Measurements from ENCODE around the gene PNMA8C. TPM values are rescaled to one million over a fixed set of nuclear protein-coding genes. Genes with fewer than 3 reads are reported as not detected.

PNMA8C gene
- total RNA-seq, 1 donor from 2014 or later: 0.98 TPM

DNA sequence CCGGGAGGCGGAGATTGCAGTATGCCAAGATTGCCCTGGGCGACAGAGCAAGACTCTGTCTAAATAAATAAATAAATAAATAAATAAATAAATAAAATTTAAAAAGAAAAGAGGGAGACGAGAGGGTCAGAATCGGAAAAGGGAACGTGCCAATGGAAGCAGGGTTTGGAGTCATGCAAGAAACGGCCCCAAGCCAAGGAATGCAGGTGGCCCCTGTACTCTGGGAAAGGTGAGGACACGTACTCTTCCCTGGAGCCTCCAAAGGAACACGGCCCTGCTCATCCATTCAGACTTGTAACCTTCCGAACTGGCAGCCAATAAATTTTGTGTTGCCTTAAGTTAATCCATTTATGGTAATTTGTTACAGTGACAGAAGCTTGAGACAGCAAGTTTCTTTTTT lies 19.9 kb upstream of the PNMA8C start:
- no peaks in the 10 kb centered on the region for H3K27me3 Mint-ChIP-seq (ENCODE audit: low read depth, unreplicated experiment)
- Histone ChIP-seq H2AFZ (ENCODE audit: low read depth, low read length) (no peak overlapping the region), H3K4me2 (ENCODE audit: low read length) (no peak overlapping the region), H3K9ac (ENCODE audit: low read length) (no peak overlapping the region), H3K27me3 (ENCODE audit: insufficient read depth, low read length) (peaks cover 9% of the 10 kb centered on the region), H4K20me1 (ENCODE audit: insufficient read depth, low read length) (no peaks in the 10 kb centered on the region), H3K4me3 (ENCODE audit: insufficient read depth, low read depth, low read length) (no peak overlapping the region), H3K27ac (ENCODE audit: low read depth, low read length) (no peak overlapping the region), H3K79me2 (ENCODE audit: insufficient read depth, low read length) (no peaks in the 10 kb centered on the region), H3K9me3 (ENCODE audit: insufficient read depth, low read depth, low read length) (no peaks in the 10 kb centered on the region), H3K4me1 (ENCODE audit: insufficient read depth, low read length) (no peaks in the 10 kb centered on the region), H3K36me3 (ENCODE audit: insufficient read depth, low read length) (no peaks in the 10 kb centered on the region)
- peaks cover 8% of the 10 kb centered on the region for H3K9me3 Mint-ChIP-seq (ENCODE audit: unreplicated experiment)
- TF ChIP-seq CTCF (IDR thresholded peaks at IDR 0.05; ENCODE audit: insufficient read depth, low read depth, low read length) (no peak), EZH2 (IDR thresholded peaks at IDR 0.05; ENCODE audit: insufficient read depth, low read length) (no peak)
- no peaks in the 10 kb centered on the region for H3K36me3 Mint-ChIP-seq (ENCODE audit: low read depth, unreplicated experiment)
- FAIRE-seq (no peak), DNase-seq (ENCODE audit: low read depth) (no peak)
- no peak overlapping the region for H3K4me3 Mint-ChIP-seq (ENCODE audit: unreplicated experiment)
- no peak overlapping the region for H3K27ac Mint-ChIP-seq (ENCODE audit: unreplicated experiment)
- H3K4me1 Mint-ChIP-seq (ENCODE audit: low read depth, unreplicated experiment): peaks cover 3% of the 10 kb centered on the region

DNA sequence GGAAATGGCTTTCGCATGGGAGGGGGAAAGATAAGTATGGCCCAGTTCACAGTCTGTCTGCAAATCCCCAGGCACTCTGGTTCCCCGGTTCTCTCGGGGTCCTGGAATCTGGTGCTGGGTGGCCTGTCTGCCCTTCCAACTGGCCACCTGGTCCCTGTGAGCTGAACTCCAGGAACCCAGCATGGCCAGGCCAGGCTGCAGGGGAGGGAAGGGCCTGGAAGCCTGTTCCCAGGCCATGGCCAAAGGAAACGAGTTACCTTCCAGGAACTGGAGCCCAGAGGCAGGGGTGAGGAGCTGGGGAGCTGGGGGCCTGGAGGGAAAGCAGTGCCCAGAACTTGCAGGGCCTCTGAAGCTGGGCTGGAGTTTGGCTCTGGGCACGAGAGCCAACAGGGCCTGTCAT lies 19.1 kb upstream of the PNMA8C start:
- peaks cover 2% of the 10 kb centered on the region for H3K4me1 ChIP-seq (ENCODE audit: insufficient read depth, low read length)
- H3K4me1 Mint-ChIP-seq (ENCODE audit: low read depth, unreplicated experiment): peaks cover 8% of the 10 kb centered on the region
- no peaks in the 10 kb centered on the region for H3K36me3 ChIP-seq (ENCODE audit: insufficient read depth, low read length)
- no peak for TF ChIP-seq EZH2 (IDR thresholded peaks at IDR 0.05; ENCODE audit: insufficient read depth, low read length)
- H3K9ac ChIP-seq (ENCODE audit: low read length): no peak overlapping the region
- H3K9me3 Mint-ChIP-seq (ENCODE audit: unreplicated experiment): peaks cover 11% of the 10 kb centered on the region
- H3K4me3 Mint-ChIP-seq (ENCODE audit: unreplicated experiment): no peak overlapping the region
- no peaks in the 10 kb centered on the region for H3K79me2 ChIP-seq (ENCODE audit: insufficient read depth, low read length)
- no peaks in the 10 kb centered on the region for H3K36me3 Mint-ChIP-seq (ENCODE audit: low read depth, unreplicated experiment)
- peaks cover 9% of the 10 kb centered on the region for H3K27me3 ChIP-seq (ENCODE audit: insufficient read depth, low read length)
- H3K4me3 ChIP-seq (ENCODE audit: insufficient read depth, low read depth, low read length): no peak overlapping the region
- no peak overlapping the region for H2AFZ ChIP-seq (ENCODE audit: low read depth, low read length)
- FAIRE-seq (no peak), DNase-seq (ENCODE audit: low read depth) (no peak)
- no peaks in the 10 kb centered on the region for H4K20me1 ChIP-seq (ENCODE audit: insufficient read depth, low read length)
- no peak overlapping the region for H3K4me2 ChIP-seq (ENCODE audit: low read length)
- no peaks in the 10 kb centered on the region for H3K9me3 ChIP-seq (ENCODE audit: insufficient read depth, low read depth, low read length)
- no peaks in the 10 kb centered on the region for H3K27me3 Mint-ChIP-seq (ENCODE audit: low read depth, unreplicated experiment)
- H3K27ac Mint-ChIP-seq (ENCODE audit: unreplicated experiment): peak overlapping the region; percentile 83
- H3K27ac ChIP-seq (ENCODE audit: low read depth, low read length): no peak overlapping the region

- Mint-ChIP-seq H3K9me3 (ENCODE audit: unreplicated experiment) (peaks cover 11% of the 10 kb centered on the region), H3K4me3 (ENCODE audit: unreplicated experiment) (no peak overlapping the region), H3K36me3 (ENCODE audit: low read depth, unreplicated experiment) (no peaks in the 10 kb centered on the region), H3K27ac (ENCODE audit: unreplicated experiment) (peak overlapping the region; percentile 83), H3K4me1 (ENCODE audit: low read depth, unreplicated experiment) (peaks cover 8% of the 10 kb centered on the region), H3K27me3 (ENCODE audit: low read depth, unreplicated experiment) (no peaks in the 10 kb centered on the region)
- no peaks in the 10 kb centered on the region for H4K20me1 ChIP-seq (ENCODE audit: insufficient read depth, low read length)
- H3K4me3 ChIP-seq (ENCODE audit: insufficient read depth, low read depth, low read length): no peak overlapping the region
- H3K9ac ChIP-seq (ENCODE audit: low read length): no peak overlapping the region
- no peaks in the 10 kb centered on the region for H3K36me3 ChIP-seq (ENCODE audit: insufficient read depth, low read length)
- no peaks in the 10 kb centered on the region for H3K9me3 ChIP-seq (ENCODE audit: insufficient read depth, low read depth, low read length)
- DNase-seq (ENCODE audit: low read depth) (no peak), FAIRE-seq (no peak)
- H3K27me3 ChIP-seq (ENCODE audit: insufficient read depth, low read length): peaks cover 7% of the 10 kb centered on the region
- TF ChIP-seq CTCF (IDR thresholded peaks at IDR 0.05; ENCODE audit: insufficient read depth, low read depth, low read length): no peak
- no peak for TF ChIP-seq EZH2 (IDR thresholded peaks at IDR 0.05; ENCODE audit: insufficient read depth, low read length)
- H3K4me2 ChIP-seq (ENCODE audit: low read length): no peak overlapping the region
- H3K79me2 ChIP-seq (ENCODE audit: insufficient read depth, low read length): no peaks in the 10 kb centered on the region
- no peak overlapping the region for H2AFZ ChIP-seq (ENCODE audit: low read depth, low read length)
- H3K4me1 ChIP-seq (ENCODE audit: insufficient read depth, low read length): peaks cover 3% of the 10 kb centered on the region
- no peak overlapping the region for H3K27ac ChIP-seq (ENCODE audit: low read depth, low read length)
Observed at GRCh38 chr19:46447006-46447405, 18.3 kb upstream of the PNMA8C start.

All from astrocyte (in vitro differentiated cells and primary cell).